Progenitor cell of endocrine pancreas (in vitro differentiated cells): ENCODE results near the gene DLEC1. TPM values are rescaled to one million over a fixed set of nuclear protein-coding genes. Genes with fewer than 3 reads are reported as not detected.

Experiments used
- DNase-seq: peaks from one replicate; pipeline ENCODE4 v3.0.0; 2021; ENCODE audit warnings: low spot score; ENCODE audit not compliant: unreplicated experiment
- H3K27ac Mint-ChIP-seq: 2 replicates; pipeline ENCODE4 v1.8.0; 2021; ENCODE audit warnings: mild to moderate bottlenecking, moderate library complexity, mixed read lengths
- H3K27me3 Mint-ChIP-seq: 2 replicates; pipeline ENCODE4 v1.8.0; 2021; ENCODE audit warnings: mixed read lengths
- H3K36me3 Mint-ChIP-seq: 2 replicates; pipeline ENCODE4 v1.8.0; 2022; ENCODE audit warnings: mixed read lengths; ENCODE audit not compliant: insufficient read depth
- H3K4me1 Mint-ChIP-seq: 2 replicates; pipeline ENCODE4 v1.8.0; 2021; ENCODE audit warnings: low read depth, mixed read lengths
- H3K4me3 Mint-ChIP-seq: 2 replicates; pipeline ENCODE4 v1.8.0; 2021; ENCODE audit warnings: low read depth, mild to moderate bottlenecking, moderate library complexity, mixed read lengths
- H3K9me3 Mint-ChIP-seq: 2 replicates; pipeline ENCODE4 v1.8.0; 2021; ENCODE audit warnings: low read depth, mixed read lengths
- CTCF ChIP-seq: fragments of 200-600 bp; sonication (generic); IDR thresholded peaks from one replicate; pipeline ENCODE4 v1.5.0; 2021; ENCODE audit warnings: antibody characterized with exemption, mild to moderate bottlenecking; ENCODE audit not compliant: unreplicated experiment
- total RNA-seq: library from RNA; stranded (reverse); gene quantifications from 2 replicates; pipeline ENCODE4 v1.2.1, GENCODE V29; 2021

Gene DLEC1
- total RNA-seq, 1 donor from 2014 or later, result 1.3 TPM

DNA sequence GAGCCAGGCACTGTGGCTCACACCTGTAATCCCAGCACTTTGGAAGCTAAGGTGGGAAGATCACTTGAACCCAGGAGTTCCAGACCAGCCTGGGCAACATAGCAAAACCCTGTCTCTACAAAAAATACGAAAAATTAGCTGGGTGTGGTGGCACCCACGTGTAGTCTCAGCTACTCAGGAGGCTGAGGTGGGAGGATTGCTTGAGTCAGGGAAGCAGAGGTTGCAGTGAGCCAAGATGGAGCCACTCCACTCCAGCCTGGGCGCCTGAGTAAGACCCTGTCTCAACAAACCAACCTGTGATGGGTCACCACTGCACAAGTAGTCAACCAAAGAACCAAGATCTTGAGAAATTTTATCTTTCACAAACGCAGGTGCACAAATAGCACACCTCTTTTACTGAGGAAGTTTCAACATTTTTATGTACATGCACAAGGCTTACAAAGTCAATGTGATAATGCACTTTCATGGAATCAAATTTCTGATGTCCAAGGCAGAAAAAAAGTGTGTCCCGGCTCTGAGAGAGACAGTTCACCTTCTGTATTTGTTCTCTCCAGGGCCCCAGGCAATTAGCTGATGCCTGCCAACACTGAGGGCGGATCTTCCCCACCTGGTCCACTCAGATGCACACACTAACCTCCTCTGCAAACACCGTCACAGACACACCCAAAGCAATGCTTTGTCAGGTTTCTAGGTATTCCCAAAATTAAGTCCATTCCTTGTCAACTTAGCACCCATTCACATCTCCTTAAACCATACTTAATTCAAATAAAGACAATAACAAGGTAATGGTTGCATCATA, 85.5 kb downstream of the DLEC1 start:
- no peak for TF ChIP-seq CTCF
- H3K9me3 Mint-ChIP-seq, result no peaks in the 10 kb centered on the region
- peak overlapping the region; percentile 34 for H3K27ac Mint-ChIP-seq
- H3K36me3 Mint-ChIP-seq, result peaks cover 22% of the 10 kb centered on the region
- no peaks in the 10 kb centered on the region for H3K4me1 Mint-ChIP-seq
- no peak overlapping the region for H3K4me3 Mint-ChIP-seq
- no peaks in the 10 kb centered on the region for H3K27me3 Mint-ChIP-seq
- no peak for DNase-seq

- no peak overlapping the region for H3K27ac Mint-ChIP-seq
- no peaks in the 10 kb centered on the region for H3K4me1 Mint-ChIP-seq
- H3K9me3 Mint-ChIP-seq, result no peaks in the 10 kb centered on the region
- no peak overlapping the region for H3K4me3 Mint-ChIP-seq
- no peak for DNase-seq
- no peak for TF ChIP-seq CTCF
- H3K36me3 Mint-ChIP-seq, result peaks cover 21% of the 10 kb centered on the region
- no peaks in the 10 kb centered on the region for H3K27me3 Mint-ChIP-seq
Measured at GRCh38 chr3:38125305-38126120, 86.5 kb downstream of the DLEC1 start.

DNA sequence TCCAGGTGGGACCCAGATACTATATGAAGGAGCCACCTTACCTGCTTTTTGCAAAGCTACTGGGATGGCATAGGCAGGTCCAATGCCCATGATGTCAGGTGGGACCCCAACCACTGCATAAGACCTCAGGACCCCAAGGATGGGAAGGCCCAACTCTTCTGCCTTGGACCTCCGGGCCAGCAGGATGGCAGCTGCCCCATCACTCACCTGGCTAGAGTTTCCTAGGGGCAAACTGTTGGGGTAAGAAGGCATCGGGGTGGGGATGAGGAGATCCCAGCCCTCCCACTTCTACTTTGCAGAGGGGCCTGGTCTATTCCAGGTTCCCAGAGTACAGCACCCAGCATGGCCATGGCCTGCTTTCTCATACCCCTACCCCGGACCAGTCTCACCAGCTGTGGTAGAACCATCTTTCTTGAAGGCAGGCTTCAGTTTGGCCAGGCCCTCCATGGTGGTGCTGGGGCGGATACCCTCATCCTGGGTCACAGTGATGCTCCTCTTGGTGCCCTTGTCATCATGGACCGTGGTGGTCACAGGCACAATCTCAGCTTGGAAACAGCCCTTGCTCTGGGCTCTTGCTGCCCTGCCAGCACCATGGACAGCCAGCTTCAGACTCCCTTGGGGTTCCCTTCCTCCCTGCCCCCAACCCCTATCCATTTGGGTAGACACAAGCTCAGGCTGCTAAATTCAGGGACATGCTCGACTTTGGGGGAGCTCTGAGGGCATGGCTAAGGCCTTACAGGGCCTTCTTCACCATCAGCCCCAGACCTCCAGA, 87.3 kb downstream of the DLEC1 start:
- H3K36me3 Mint-ChIP-seq, result peaks cover 19% of the 10 kb centered on the region
- H3K4me3 Mint-ChIP-seq, result no peak overlapping the region
- TF ChIP-seq CTCF, result no peak
- no peaks in the 10 kb centered on the region for H3K27me3 Mint-ChIP-seq
- no peak for DNase-seq
- H3K27ac Mint-ChIP-seq, result no peak overlapping the region
- no peaks in the 10 kb centered on the region for H3K9me3 Mint-ChIP-seq
- H3K4me1 Mint-ChIP-seq, result no peaks in the 10 kb centered on the region

DNA sequence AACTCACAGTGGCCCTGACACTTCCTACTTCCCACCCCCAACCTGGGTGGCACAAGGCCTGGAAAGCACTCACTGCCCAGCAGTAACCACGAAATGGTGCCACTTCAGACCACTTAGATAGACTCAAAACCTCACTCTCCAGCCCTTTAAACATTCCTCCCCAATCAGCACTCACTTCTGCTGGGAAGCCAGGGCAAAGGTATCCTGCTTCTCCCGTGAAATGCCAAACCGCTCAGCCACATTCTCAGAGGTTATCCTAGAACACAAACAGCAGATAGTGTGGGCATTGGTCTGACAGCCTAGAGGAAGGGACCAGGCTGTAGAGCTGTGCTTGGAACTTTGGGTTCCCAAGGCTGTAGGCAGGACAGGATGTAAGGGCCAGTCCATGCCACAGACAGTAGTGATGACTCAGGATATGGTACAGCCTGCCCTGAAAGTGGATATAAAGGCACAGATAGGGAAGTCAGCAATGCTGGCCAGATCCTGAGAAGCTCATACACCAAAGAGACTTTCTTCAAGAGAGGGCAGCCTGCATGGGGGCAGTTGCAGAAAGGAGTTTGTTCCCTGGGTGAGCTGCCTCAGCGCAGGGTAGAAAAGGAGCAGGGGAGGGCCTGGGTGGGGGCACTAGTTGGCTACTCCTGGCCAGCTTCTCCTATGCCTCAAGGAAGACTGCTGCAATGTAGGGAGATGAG, 88.7 kb downstream of the DLEC1 start:
- peaks cover 21% of the 10 kb centered on the region for H3K36me3 Mint-ChIP-seq
- no peak for TF ChIP-seq CTCF
- H3K4me1 Mint-ChIP-seq, result peaks cover 3% of the 10 kb centered on the region
- H3K27me3 Mint-ChIP-seq, result no peaks in the 10 kb centered on the region
- H3K9me3 Mint-ChIP-seq, result no peaks in the 10 kb centered on the region
- H3K27ac Mint-ChIP-seq, result no peak overlapping the region
- no peak overlapping the region for H3K4me3 Mint-ChIP-seq
- no peak for DNase-seq
